GM18861 (cell line): ENCODE results near the gene TLR3.
"Not testable (repeated sequence)": the region's sequence is repeated elsewhere in the genome, so short reads cannot be mapped to it uniquely, and the experiment has no call there.

Experiments used
- ATAC-seq: cut with Tn5 transposase; IDR thresholded peaks from one replicate; pipeline ENCODE4 v1.9.1; 2021; ENCODE audit not compliant: unreplicated experiment

The TLR3 gene

GRCh38 chr4:186040316-186040715, 28.6 kb upstream of the TLR3 start:
- ATAC-seq, result no peak

- ATAC-seq, result not testable (repeated sequence)
Observed at GRCh38 chr4:186047501-186047900, 21.5 kb upstream of the TLR3 start.

GRCh38 chr4:186050135-186050534, 18.8 kb upstream of the TLR3 start:
- not testable (repeated sequence) for ATAC-seq

- no peak for ATAC-seq
Observed at GRCh38 chr4:186051096-186051495, 17.9 kb upstream of the TLR3 start.

- peak; percentile 99 for ATAC-seq
Observed at GRCh38 chr4:186058253-186058979, 10.5 kb upstream of the TLR3 start.

GRCh38 chr4:186058980-186059316, 10.0 kb upstream of the TLR3 start:
- ATAC-seq, result no peak

DNA sequence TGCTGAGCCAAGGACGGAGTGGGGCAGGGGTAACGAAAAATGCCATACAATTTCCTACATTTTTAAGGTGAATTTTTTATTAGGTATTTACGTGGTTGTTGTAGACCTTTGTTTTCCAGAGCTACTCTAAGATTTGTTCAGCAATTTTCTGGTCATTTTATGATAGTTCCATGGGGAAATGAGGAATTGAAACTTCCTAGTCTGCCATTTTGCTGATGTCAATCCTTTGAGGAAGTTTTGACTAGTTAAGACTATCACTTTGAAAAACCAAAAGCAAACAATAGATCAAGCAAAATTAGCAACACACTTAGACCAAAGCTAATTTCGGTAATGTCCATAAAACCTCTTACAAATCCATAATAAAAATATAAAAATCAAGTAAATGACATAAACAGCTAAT, 7.0 kb upstream of the TLR3 start:
- ATAC-seq, result no peak

DNA sequence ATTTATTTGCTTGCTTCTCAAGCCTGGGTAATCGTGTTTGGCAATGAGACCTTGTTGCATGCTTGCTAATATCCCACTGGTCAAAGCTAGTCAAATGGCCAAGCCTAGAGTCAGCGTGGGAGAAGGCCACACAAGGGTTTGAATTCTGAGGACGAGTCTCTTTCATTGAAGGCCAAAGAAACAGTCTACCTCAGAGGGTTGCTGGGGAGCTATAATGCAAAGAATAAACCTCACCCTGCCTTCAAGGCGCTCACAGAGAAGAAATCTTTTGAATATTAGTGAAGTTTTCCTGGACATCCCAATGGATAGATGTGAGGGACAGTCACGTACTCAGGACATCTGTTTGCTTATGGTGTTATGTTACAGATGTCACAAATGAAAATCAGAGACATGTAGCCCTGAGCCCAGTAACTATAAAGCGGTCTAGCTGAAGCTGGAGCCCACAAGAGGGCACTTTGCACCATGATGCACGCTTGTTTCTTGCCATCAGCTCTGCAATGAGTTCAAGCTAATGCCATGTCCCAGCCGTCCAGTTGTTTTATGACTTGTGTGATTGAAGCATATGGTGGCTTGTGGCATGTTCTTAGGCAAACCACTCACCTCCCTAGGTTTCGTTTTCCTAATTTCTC, 1.1 kb upstream of the TLR3 start:
- ATAC-seq, result peak; percentile 95

DNA sequence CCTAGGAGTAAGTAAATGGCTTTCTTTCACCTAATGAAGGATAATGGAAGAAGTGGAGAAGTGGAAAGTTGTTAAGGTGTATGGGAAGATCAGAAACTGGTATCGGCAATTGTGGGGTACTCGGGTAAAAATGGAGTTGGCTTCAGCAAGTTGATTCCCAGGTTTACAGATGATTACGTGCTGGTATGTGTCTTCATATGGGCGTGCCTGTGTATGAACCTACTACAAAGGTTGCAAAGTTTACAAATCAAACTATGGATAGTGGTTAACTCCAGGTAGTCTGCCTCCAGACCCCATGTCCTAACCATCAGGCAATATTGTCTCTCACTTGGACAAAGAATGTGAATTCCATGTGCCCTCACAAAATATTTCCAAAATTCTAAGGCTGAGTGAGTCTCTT, 773 bp downstream of the TLR3 start:
- no peak for ATAC-seq

DNA sequence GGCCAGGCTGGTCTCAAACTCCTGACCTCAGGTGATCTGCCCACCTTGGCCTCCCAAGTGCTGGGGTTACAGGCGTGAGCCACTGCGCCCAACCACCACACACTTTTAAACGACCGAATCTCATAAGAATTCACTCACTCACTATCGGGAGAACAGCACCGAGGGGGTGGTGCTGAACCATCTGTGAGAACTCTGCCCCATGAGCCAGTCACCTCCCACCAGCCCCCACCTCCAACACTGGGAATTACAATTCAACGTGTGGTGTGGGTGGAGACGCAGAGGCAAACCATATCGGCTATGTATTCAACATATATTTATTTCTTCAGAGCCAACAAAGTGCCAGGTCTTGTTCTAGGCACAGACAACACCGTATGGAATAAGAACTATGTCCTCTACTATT, 3.6 kb downstream of the TLR3 start:
- no peak for ATAC-seq

GRCh38 chr4:186074189-186074588, 5.2 kb downstream of the TLR3 start:
- no peak for ATAC-seq

DNA sequence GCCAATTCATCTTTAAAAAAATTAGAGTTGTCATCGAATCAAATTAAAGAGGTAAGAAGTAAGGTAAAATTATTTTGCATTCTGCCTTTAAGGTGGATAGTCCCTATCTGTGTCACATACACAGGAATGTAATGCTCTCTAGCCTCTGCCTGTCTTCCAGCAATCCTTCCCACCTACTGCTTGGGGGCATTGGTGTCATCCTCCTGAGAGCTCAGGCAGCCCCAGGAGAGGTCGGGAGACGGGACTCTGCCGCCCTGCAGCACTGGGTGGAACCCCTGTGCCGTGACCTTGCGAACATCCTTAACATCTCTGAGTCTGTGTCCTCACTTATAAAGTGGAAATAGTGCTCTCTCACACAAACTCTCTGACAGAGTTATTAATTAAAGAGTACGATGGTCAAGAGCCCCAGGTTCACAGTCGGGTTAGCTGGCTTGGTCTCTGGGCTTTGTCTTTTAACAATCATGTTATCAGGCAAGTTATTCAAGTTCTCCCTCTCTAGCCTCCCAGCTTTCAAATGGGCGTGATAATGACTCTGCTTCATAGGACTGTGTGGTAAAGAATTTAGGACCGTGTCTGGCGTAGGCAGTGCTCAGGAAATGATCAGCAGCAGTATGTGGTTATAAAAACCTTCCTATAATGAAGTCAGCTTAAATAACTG, 10.2 kb downstream of the TLR3 start:
- no peak for ATAC-seq

GRCh38 chr4:186079694-186080093, 10.7 kb downstream of the TLR3 start:
- no peak for ATAC-seq

GRCh38 chr4:186081202-186081807, 12.3 kb downstream of the TLR3 start:
- ATAC-seq, result no peak

DNA sequence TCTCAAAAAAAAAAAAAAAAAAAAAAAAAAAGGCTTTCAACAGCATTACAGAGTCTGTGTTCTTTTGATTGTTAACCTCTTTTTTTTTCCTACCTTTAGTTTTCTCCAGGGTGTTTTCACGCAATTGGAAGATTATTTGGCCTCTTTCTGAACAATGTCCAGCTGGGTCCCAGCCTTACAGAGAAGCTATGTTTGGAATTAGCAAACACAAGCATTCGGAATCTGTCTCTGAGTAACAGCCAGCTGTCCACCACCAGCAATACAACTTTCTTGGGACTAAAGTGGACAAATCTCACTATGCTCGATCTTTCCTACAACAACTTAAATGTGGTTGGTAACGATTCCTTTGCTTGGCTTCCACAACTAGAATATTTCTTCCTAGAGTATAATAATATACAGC, 13.3 kb downstream of the TLR3 start:
- no peak for ATAC-seq

DNA sequence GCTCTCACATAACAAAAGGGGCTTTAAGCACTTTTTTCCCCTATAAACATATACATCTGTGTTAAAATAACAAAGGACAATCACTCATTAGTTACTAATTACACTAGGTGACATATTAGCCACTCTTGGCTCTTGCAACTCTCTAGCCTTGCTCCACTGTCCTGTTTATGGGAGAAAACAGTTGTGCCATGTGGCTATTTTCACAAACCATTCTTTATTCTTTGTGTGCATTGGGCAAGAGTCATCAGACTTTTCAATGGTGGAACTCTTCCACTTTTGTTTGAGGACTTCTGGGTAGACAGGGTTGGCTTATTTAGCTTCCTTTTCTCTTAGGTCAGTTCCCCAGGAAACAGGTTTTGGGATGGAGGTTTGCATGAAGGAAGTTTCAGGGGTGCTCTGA, 19.6 kb downstream of the TLR3 start:
- ATAC-seq, result no peak

DNA sequence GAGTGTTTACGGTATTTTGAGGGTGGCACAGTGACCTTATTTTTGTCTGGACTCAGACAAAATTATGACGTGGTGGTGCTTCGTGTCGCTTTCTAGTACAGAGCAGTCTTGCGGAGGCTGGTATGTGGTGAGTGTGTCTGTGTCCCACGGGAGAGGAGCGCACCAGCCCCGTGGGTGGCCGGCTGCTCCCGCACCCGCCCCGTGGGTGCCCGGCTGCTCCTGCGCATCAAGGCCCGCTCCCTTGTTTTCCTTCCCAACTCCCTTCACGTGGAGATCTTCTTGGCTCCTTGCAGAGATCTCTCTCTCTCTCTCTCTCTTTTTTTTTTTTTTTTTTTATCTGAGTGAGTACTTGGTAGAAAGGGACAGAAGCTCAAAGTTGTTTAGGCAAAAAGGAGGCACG, 23.3 kb downstream of the TLR3 start:
- no peak for ATAC-seq

DNA sequence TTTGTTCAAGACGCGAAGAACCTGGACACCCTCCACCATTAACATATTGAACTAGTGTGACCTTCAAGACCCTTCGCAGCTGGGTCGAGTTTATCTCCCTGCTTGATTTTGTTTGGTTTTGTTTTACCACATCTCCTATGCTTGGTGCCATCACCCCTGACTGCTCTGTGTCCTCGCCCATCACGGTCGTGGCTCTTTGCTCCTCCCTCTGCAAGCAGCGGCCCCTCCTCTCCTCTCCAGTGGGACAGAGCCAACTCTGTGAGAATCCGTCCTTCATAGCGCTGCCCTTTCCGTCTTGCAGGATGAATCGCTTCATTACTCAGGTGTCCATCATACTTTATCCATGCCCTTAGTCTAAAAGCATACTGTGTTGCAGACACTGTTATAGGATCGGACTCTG, 26.4 kb downstream of the TLR3 start:
- no peak for ATAC-seq

DNA sequence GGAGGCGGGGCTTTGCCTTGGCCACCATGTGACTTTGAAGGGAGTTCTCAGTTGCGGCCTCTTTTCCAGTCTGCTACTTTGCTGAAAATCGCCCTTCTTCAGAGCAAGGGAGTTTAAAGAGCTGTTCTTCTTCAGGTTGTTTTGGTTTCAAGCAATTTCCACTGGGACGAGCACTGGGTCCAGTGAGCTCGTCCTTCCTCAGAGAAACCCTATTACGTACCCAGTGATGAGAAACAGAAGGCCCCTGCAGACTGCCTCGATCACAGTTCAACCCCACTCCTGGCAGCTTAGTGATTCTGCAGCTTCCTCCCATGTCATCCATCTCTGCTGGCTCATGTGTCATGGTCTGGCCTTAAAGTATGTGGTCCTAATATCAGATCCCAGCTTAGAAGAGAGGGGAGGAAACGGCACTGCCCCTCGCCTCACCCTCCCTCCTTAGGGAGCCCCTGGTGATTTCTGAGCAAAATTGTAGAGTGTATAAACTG, 27.8 kb downstream of the TLR3 start:
- no peak for ATAC-seq

- ATAC-seq, result no peak
Observed at GRCh38 chr4:186097386-186097785, 28.4 kb downstream of the TLR3 start.

DNA sequence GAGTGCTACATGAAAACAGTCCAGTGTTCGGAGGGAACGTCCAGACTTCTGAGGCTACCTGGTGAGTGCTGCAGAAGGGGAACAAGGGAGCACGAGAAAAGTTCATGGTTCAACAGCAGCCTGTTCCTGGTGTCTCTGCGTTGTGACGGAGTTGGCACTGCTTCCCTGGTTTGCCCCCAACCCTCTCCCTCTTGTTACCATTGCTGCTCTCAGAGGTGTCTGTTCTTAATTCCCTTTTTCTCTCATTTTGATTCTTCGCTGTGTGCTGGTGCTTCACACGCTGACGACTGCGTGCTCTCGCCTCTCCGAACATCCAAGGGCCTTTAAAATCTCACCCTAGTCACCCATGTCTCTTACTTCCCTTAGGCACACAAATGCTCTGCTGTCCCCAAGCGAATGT, 34.0 kb downstream of the TLR3 start:
- ATAC-seq, result no peak
